DND-41 (cell line): ENCODE data around the gene MMP11.

ENCODE experiments used
- CTCF ChIP-seq: IDR thresholded peaks from 2 replicates; pipeline ENCODE4 v1.5.1; 2012; ENCODE audit warnings: borderline replicate concordance, low read length, moderate library complexity, mild to moderate bottlenecking; ENCODE audit not compliant: poor library complexity, severe bottlenecking; ENCODE audit errors: extremely low read depth
- EZH2 ChIP-seq: IDR thresholded peaks from 3 replicates; pipeline ENCODE4 v1.6.1; 2012; ENCODE audit warnings: borderline replicate concordance, low read depth, mild to moderate bottlenecking, moderate library complexity, low read length, inconsistent platforms; ENCODE audit not compliant: severe bottlenecking

- TF ChIP-seq CTCF (no peak), EZH2 (no peak)
Measured at GRCh38 chr22:23825246-23825905, 52.7 kb downstream of the MMP11 start.
